ENCODE results near the gene AKAP17A.

The AKAP17A gene

GRCh38 chrX:1589356-1590130, 1.9 kb upstream of the AKAP17A start:
- Histone ChIP-seq H3K9me3 (ENCODE audit: control insufficient read depth, insufficient read depth, low read length) (no peaks in the 10 kb centered on the region), H3K4me3 (ENCODE audit: low read depth, low read length) (no peak overlapping the region), H3K4me1 (ENCODE audit: control insufficient read depth, insufficient read depth, low read length) (peaks cover 3% of the 10 kb centered on the region), H3K9ac (ENCODE audit: low read depth, low read length) (no peak overlapping the region), H3K36me3 (ENCODE audit: control insufficient read depth, insufficient read depth, low read length) (peaks cover 11% of the 10 kb centered on the region), H3K27me3 (ENCODE audit: control insufficient read depth, insufficient read depth, low read length) (no peaks in the 10 kb centered on the region)

DNA sequence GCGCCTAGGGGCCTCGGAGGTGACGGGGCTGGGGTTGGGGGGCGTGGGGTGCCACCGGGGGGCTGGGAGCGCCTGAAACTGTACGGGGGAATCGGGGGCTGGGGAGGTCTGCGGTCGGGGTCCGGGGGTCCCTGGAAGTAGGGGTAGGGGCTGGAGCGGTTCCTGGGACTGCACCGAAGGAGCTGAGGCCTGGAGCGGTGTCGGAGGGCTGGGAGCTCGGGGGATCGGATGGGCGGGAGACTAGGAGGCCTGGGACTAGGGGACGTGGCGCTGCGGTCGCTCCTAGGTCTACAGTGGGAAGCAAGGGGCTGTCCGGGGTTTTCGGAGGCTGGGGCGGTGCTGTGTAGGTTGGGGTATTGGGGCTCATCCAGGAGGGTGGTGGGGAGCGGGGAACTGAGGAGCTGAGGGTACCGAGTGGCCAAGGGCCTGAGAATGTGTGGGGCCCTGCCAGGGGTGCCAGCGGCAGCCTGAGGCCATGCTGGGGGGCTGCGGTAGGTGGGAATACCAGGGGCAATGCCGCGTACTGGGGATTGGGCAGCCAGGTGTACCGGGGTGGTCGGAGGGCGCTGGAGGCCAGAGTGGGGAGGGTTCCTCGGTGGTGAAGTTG, 562 bp downstream of the AKAP17A start:
- H3K27me3 ChIP-seq (ENCODE audit: control insufficient read depth, insufficient read depth, low read length) = no peaks in the 10 kb centered on the region
- peaks cover 31% of the 10 kb centered on the region for H3K36me3 ChIP-seq (ENCODE audit: control insufficient read depth, insufficient read depth, low read length)
- H3K9me3 ChIP-seq (ENCODE audit: control insufficient read depth, insufficient read depth, low read length) = no peaks in the 10 kb centered on the region
- H3K4me3 ChIP-seq (ENCODE audit: low read depth, low read length) = peak overlapping the region; percentile 85
- H3K9ac ChIP-seq (ENCODE audit: low read depth, low read length) = peak overlapping the region; percentile 76
- peaks cover 2% of the 10 kb centered on the region for H3K4me1 ChIP-seq (ENCODE audit: control insufficient read depth, insufficient read depth, low read length)

DNA sequence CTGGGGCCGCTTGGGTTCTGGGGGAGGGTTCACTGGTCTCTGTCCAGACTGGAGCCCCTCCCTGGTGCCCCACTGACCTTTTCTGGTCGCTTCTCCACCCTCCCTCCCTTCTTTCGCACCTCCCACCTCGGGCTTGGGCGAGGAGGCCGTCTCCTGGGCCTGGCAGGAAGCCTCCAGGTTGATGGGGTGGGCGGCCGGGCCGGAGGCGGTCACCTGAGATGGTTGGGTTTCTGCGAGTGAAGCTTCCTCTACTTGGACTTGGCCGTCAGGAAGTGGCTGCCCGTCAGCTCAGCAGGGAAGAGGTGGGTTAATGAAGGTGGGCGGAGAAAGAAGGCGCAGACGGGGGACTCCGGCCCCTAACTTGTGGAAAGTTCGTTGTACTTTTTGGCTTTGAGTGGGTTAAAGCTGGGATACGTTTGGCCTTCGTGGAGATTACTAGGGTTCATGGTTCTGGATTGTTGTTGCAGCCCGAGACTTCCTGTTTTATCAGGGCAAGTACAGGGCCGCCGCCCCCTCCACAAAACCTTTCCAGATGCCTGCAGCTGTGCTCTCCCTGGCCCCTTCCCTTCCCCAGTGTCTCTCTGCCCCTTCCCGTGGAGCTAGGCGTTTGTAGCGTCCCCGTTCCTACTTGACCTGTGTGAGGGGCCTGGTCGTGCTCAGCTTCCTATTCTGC, 1.2 kb downstream of the AKAP17A start:
- Histone ChIP-seq H3K27me3 (ENCODE audit: control insufficient read depth, insufficient read depth, low read length) (no peaks in the 10 kb centered on the region), H3K4me1 (ENCODE audit: control insufficient read depth, insufficient read depth, low read length) (no peaks in the 10 kb centered on the region), H3K4me3 (ENCODE audit: low read depth, low read length) (peak overlapping the region; percentile 85), H3K9me3 (ENCODE audit: control insufficient read depth, insufficient read depth, low read length) (no peaks in the 10 kb centered on the region), H3K36me3 (ENCODE audit: control insufficient read depth, insufficient read depth, low read length) (peaks cover 37% of the 10 kb centered on the region), H3K9ac (ENCODE audit: low read depth, low read length) (peak overlapping the region; percentile 76)

- Histone ChIP-seq H3K4me1 (ENCODE audit: control insufficient read depth, insufficient read depth, low read length) (no peaks in the 10 kb centered on the region), H3K27me3 (ENCODE audit: control insufficient read depth, insufficient read depth, low read length) (no peaks in the 10 kb centered on the region), H3K9ac (ENCODE audit: low read depth, low read length) (no peak overlapping the region), H3K4me3 (ENCODE audit: low read depth, low read length) (peak overlapping the region; percentile 85), H3K36me3 (ENCODE audit: control insufficient read depth, insufficient read depth, low read length) (peaks cover 45% of the 10 kb centered on the region), H3K9me3 (ENCODE audit: control insufficient read depth, insufficient read depth, low read length) (no peaks in the 10 kb centered on the region)
Observed at GRCh38 chrX:1593286-1594271, 2.2 kb downstream of the AKAP17A start.

- Histone ChIP-seq H3K9me3 (ENCODE audit: control insufficient read depth, insufficient read depth, low read length) (no peaks in the 10 kb centered on the region), H3K4me3 (ENCODE audit: low read depth, low read length) (no peak overlapping the region), H3K4me1 (ENCODE audit: control insufficient read depth, insufficient read depth, low read length) (no peaks in the 10 kb centered on the region), H3K36me3 (ENCODE audit: control insufficient read depth, insufficient read depth, low read length) (peaks cover 66% of the 10 kb centered on the region), H3K9ac (ENCODE audit: low read depth, low read length) (no peak overlapping the region), H3K27me3 (ENCODE audit: control insufficient read depth, insufficient read depth, low read length) (no peaks in the 10 kb centered on the region)
Observed at GRCh38 chrX:1595711-1596060, 4.3 kb downstream of the AKAP17A start.

- no peaks in the 10 kb centered on the region for H3K27me3 ChIP-seq (ENCODE audit: control insufficient read depth, insufficient read depth, low read length)
- H3K9me3 ChIP-seq (ENCODE audit: control insufficient read depth, insufficient read depth, low read length) = no peaks in the 10 kb centered on the region
- no peak overlapping the region for H3K4me3 ChIP-seq (ENCODE audit: low read depth, low read length)
- no peaks in the 10 kb centered on the region for H3K4me1 ChIP-seq (ENCODE audit: control insufficient read depth, insufficient read depth, low read length)
- no peak overlapping the region for H3K9ac ChIP-seq (ENCODE audit: low read depth, low read length)
- H3K36me3 ChIP-seq (ENCODE audit: control insufficient read depth, insufficient read depth, low read length) = peaks cover 77% of the 10 kb centered on the region
Observed at GRCh38 chrX:1596676-1597344, 5.4 kb downstream of the AKAP17A start.

DNA sequence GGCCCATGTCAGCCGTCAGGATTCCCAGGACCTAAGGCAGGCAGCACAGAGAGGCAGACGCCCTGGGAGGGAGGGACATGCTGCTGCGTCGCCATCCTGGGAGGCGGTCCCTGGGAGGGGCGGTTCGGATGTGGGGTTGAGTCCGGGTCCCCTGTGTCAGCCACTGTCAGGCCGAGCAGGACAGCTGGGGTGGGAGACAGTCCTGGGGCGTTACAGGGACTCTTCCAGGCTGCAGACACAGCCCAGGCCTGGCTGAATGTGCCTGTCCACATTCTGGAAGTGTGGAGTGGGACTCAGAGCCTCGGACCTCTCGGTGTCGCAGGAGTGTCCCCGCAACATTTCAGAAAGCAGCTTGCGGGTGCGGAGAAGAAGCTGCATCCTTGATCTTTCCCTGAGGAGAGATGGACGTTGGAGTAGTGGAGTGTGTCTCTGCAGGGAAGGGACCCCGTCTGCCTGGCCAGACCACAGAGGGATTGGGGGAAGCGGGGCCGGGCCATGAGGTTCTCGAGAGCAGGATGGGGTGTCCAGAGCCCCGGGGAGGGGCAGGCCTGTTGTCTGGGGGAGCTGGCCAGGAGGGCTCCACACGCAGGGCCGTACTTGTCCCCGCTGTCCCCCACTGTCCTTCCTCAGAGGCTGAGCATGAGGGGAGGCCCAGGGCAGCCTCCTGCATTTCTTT, 6.1 kb downstream of the AKAP17A start:
- no peak overlapping the region for H3K4me3 ChIP-seq (ENCODE audit: low read depth, low read length)
- H3K4me1 ChIP-seq (ENCODE audit: control insufficient read depth, insufficient read depth, low read length) = no peaks in the 10 kb centered on the region
- peaks cover 80% of the 10 kb centered on the region for H3K36me3 ChIP-seq (ENCODE audit: control insufficient read depth, insufficient read depth, low read length)
- H3K27me3 ChIP-seq (ENCODE audit: control insufficient read depth, insufficient read depth, low read length) = no peaks in the 10 kb centered on the region
- no peaks in the 10 kb centered on the region for H3K9me3 ChIP-seq (ENCODE audit: control insufficient read depth, insufficient read depth, low read length)
- no peak overlapping the region for H3K9ac ChIP-seq (ENCODE audit: low read depth, low read length)

- Histone ChIP-seq H3K27me3 (ENCODE audit: control insufficient read depth, insufficient read depth, low read length) (no peaks in the 10 kb centered on the region), H3K4me3 (ENCODE audit: low read depth, low read length) (no peak overlapping the region), H3K9ac (ENCODE audit: low read depth, low read length) (no peak overlapping the region), H3K4me1 (ENCODE audit: control insufficient read depth, insufficient read depth, low read length) (no peaks in the 10 kb centered on the region), H3K9me3 (ENCODE audit: control insufficient read depth, insufficient read depth, low read length) (no peaks in the 10 kb centered on the region), H3K36me3 (ENCODE audit: control insufficient read depth, insufficient read depth, low read length) (peaks cover 84% of the 10 kb centered on the region)
Observed at GRCh38 chrX:1598021-1598875, 6.8 kb downstream of the AKAP17A start.

- Histone ChIP-seq H3K36me3 (ENCODE audit: control insufficient read depth, insufficient read depth, low read length) (peaks cover 78% of the 10 kb centered on the region), H3K9ac (ENCODE audit: low read depth, low read length) (no peak overlapping the region), H3K27me3 (ENCODE audit: control insufficient read depth, insufficient read depth, low read length) (no peaks in the 10 kb centered on the region), H3K4me3 (ENCODE audit: low read depth, low read length) (no peak overlapping the region), H3K4me1 (ENCODE audit: control insufficient read depth, insufficient read depth, low read length) (no peaks in the 10 kb centered on the region), H3K9me3 (ENCODE audit: control insufficient read depth, insufficient read depth, low read length) (no peaks in the 10 kb centered on the region)
Observed at GRCh38 chrX:1598876-1599790, 7.7 kb downstream of the AKAP17A start.
